GM12878 (cell line): Measurements from ENCODE around the gene ACSS1. TPM values are rescaled to one million over a fixed set of nuclear protein-coding genes. Genes with fewer than 3 reads are reported as not detected.

Experiments
- ATAC-seq: fragments of 200-7000 bp; cut with Tn5 transposase; 3 replicates; pipeline ENCODE4 v1.9.1; 2020; ENCODE audit warnings: mild to moderate bottlenecking, moderate library complexity
- BruUV-seq: library from RNA; stranded (reverse); fragments of 400-500 nt; replicated peaks from 2 replicates; lab custom pipeline; 2021; lab: Mats Ljungman, UMichigan
- CTCF ChIA-PET: fragments of 300-600 bp; sonication (Branson Sonifier 250); formaldehyde crosslinking; extraction: SDS; loops from one replicate; lab custom pipeline; 2021; ENCODE audit warnings: inconsistent platforms; lab: Yijun Ruan, JAX
- POLR2A ChIA-PET: fragments of 350-600 bp; formaldehyde crosslinking; extraction: SDS; loops from one replicate; lab custom pipeline; 2021; ENCODE audit warnings: inconsistent platforms; lab: Charles Lee
- RAD21 ChIA-PET: fragments of 300-600 bp; sonication (Branson Sonifier 250); formaldehyde crosslinking; loops from one replicate; lab custom pipeline; 2023; ENCODE audit warnings: antibody characterized with exemption; ENCODE audit not compliant: unreplicated experiment; lab: Charles Lee
- SMC1A ChIA-PET: fragments of 300-600 bp; sonication (Branson Sonifier 250); formaldehyde crosslinking; loops from one replicate; lab custom pipeline; 2023; ENCODE audit not compliant: unreplicated experiment, uncharacterized antibody; lab: Charles Lee
- DNase-seq: peaks from one replicate; pipeline ENCODE4 v3.0.0-alpha.2; 2011; ENCODE audit warnings: low read depth, low spot score
- FAIRE-seq: peaks from 3 replicates; lab custom pipeline; 2011; peaks lifted over from hg19 to GRCh38; lab: Jason Lieb, UNC
- H2AFZ ChIP-seq: 2 replicates; pipeline ENCODE4 v1.6.0; 2011; ENCODE audit warnings: low read depth, low read length, control low read depth; ENCODE audit not compliant: control insufficient read depth
- H3K27ac ChIP-seq: 2 replicates; pipeline ENCODE4 v1.5.1; 2011; ENCODE audit warnings: control low read depth; ENCODE audit not compliant: control insufficient read depth, insufficient read depth
- H3K27me3 ChIP-seq, 2 experiments: replicated peaks in 1 of 2; 2 replicates each; pipeline versions ENCODE4 v1.6.0 to v1.6.1; 2011; ENCODE audit warnings: low read length in 1 of 2; ENCODE audit not compliant: control insufficient read depth in 2 of 2, insufficient read depth in 2 of 2
- H3K36me3 ChIP-seq, 2 experiments: 2 replicates each; pipeline ENCODE4 v1.5.1; 2011; ENCODE audit warnings: low read length in 1 of 2; ENCODE audit not compliant: control insufficient read depth in 2 of 2, insufficient read depth in 2 of 2
- H3K4me1 ChIP-seq: 2 replicates; pipeline ENCODE4 v1.6.1; 2011; ENCODE audit warnings: mild to moderate bottlenecking, low read length, moderate library complexity, mixed read lengths; ENCODE audit not compliant: control insufficient read depth, insufficient read depth
- H3K4me2 ChIP-seq: 2 replicates; pipeline ENCODE4 v1.6.0; 2011; ENCODE audit warnings: control low read depth; ENCODE audit not compliant: control insufficient read depth, insufficient read depth
- H3K4me3 ChIP-seq: fragments of 200-600 bp; sonication (generic); 2 replicates; pipeline ENCODE4 v1.5.1; 2016
- H3K79me2 ChIP-seq: 2 replicates; pipeline ENCODE4 v1.6.0; 2011; ENCODE audit warnings: low read length; ENCODE audit not compliant: control insufficient read depth, insufficient read depth
- H3K9ac ChIP-seq: 2 replicates; pipeline ENCODE4 v1.8.0; 2011; ENCODE audit warnings: low read length, control low read depth, mixed read lengths; ENCODE audit not compliant: control insufficient read depth, insufficient read depth
- H3K9me3 ChIP-seq: replicated peaks from 3 replicates; pipeline ENCODE4 v1.5.1; 2011; ENCODE audit warnings: mild to moderate bottlenecking, low read length; ENCODE audit not compliant: control insufficient read depth, insufficient read depth
- H4K20me1 ChIP-seq: 2 replicates; pipeline ENCODE4 v1.6.0; 2011; ENCODE audit not compliant: control insufficient read depth, insufficient read depth
- BMI1 ChIP-seq: fragments of 450-650 bp; IDR thresholded peaks from 2 replicates; pipeline ENCODE4 v1.6.1; 2016; ENCODE audit warnings: mild to moderate bottlenecking, moderate library complexity, borderline replicate concordance
- BRCA1 ChIP-seq: IDR thresholded peaks from 2 replicates; pipeline ENCODE4 v1.6.1; 2011; ENCODE audit warnings: low read depth, low read length, improper control_type of control experiment
- CHD2 ChIP-seq: IDR thresholded peaks from 2 replicates; pipeline ENCODE4 v1.6.1; 2011; ENCODE audit warnings: low read depth, low read length, improper control_type of control experiment, borderline replicate concordance
- CHD4 ChIP-seq: fragments of 200-600 bp; sonication (generic); IDR thresholded peaks from 2 replicates; pipeline ENCODE4 v1.6.1; 2016; ENCODE audit warnings: mild to moderate bottlenecking
- CTCF ChIP-seq, 3 experiments: IDR thresholded peaks in 2 of 3; conservative IDR thresholded peaks in 1 of 3; 2 replicates each; pipeline ENCODE4 v1.5.1; 2011; ENCODE audit warnings: low read depth in 3 of 3, low read length in 3 of 3, mild to moderate bottlenecking in 3 of 3, control low read depth in 2 of 3, moderate library complexity in 2 of 3, inconsistent platforms in 1 of 3, mixed read lengths in 1 of 3; ENCODE audit not compliant: control insufficient read depth in 2 of 3, insufficient read depth in 1 of 3; ENCODE audit errors: extremely low read depth in 1 of 3
- ESRRA ChIP-seq: IDR thresholded peaks from 2 replicates; pipeline ENCODE4 v1.6.1; 2012; ENCODE audit warnings: mild to moderate bottlenecking, low read length, improper control_type of control experiment
- FOXK2 ChIP-seq: fragments of 450-650 bp; IDR thresholded peaks from 2 replicates; pipeline ENCODE4 v1.6.1; 2017; ENCODE audit warnings: mild to moderate bottlenecking, moderate library complexity
- HDAC6 ChIP-seq: fragments of 200-600 bp; sonication (generic); IDR thresholded peaks from one replicate; pipeline ENCODE4 v1.8.0; 2017; ENCODE audit warnings: antibody characterized with exemption; ENCODE audit not compliant: unreplicated experiment
- HSF1 ChIP-seq: fragments of 150-350 bp; IDR thresholded peaks from 2 replicates; pipeline ENCODE4 v1.6.1; 2014; ENCODE audit warnings: mild to moderate bottlenecking, low read depth, low read length
- NFIC ChIP-seq: IDR thresholded peaks from 2 replicates; pipeline ENCODE4 v1.6.1; 2012; ENCODE audit warnings: low read depth, mild to moderate bottlenecking, inconsistent platforms, low read length, moderate library complexity
- PAX8 ChIP-seq: fragments of 450-650 bp; IDR thresholded peaks from 2 replicates; pipeline ENCODE4 v1.6.1; 2017; ENCODE audit warnings: mild to moderate bottlenecking, moderate library complexity
- PBX3 ChIP-seq: IDR thresholded peaks from 2 replicates; pipeline ENCODE4 v1.6.1; 2011; ENCODE audit warnings: mild to moderate bottlenecking, low read depth, low read length, moderate library complexity; ENCODE audit not compliant: insufficient replicate concordance
- SKIL ChIP-seq: fragments of 450-650 bp; IDR thresholded peaks from 2 replicates; pipeline ENCODE4 v1.6.1; 2017; ENCODE audit warnings: mild to moderate bottlenecking, low read depth, inconsistent platforms; ENCODE audit not compliant: poor library complexity, severe bottlenecking
- SP1 ChIP-seq: IDR thresholded peaks from one replicate; pipeline ENCODE4 v1.6.1; 2011; ENCODE audit warnings: low read depth, low read length
- TAF1 ChIP-seq: IDR thresholded peaks from 2 replicates; pipeline ENCODE4 v1.6.1; 2011; ENCODE audit warnings: mild to moderate bottlenecking, low read depth, low read length, borderline replicate concordance
- WRNIP1 ChIP-seq: IDR thresholded peaks from 2 replicates; pipeline ENCODE4 v1.6.1; 2011; ENCODE audit warnings: low read depth, low read length, improper control_type of control experiment, borderline replicate concordance
- YY1 ChIP-seq: IDR thresholded peaks from 2 replicates; pipeline ENCODE4 v1.6.1; 2011; ENCODE audit warnings: low read depth, mild to moderate bottlenecking, low read length
- ZBED1 ChIP-seq: IDR thresholded peaks from 2 replicates; pipeline ENCODE4 v1.6.1; 2016; ENCODE audit warnings: borderline replicate concordance
- ZNF622 ChIP-seq: fragments of 450-650 bp; IDR thresholded peaks from 2 replicates; pipeline ENCODE4 v1.6.1; 2017; ENCODE audit warnings: mild to moderate bottlenecking, inconsistent platforms
- WGBS: methylation state at CpG from one replicate; pipeline ENCODE4 v1.1.6; 2016; ENCODE audit warnings: low lambda C conversion rate; ENCODE audit not compliant: insufficient replicate concordance, insufficient coverage; ENCODE audit errors: missing lambda C conversion rate; 5-methylcytosine and 5-hydroxymethylcytosine counted together
- in situ Hi-C: fragments of 300-500 bp; cut with MboI; formaldehyde crosslinking; loops from 9 replicates; pipeline ENCODE4 v1.14.3; 2018; ENCODE audit warnings: mixed read lengths
- intact Hi-C: fragments of 100-400 bp; cut with micrococcal nuclease; formaldehyde crosslinking; loops from one replicate; pipeline ENCODE4 v1.14.2; 2022; ENCODE audit not compliant: unreplicated experiment
- polyA plus RNA-seq, 11 experiments: library from polyadenylated mRNA; depleted of rRNA in 4 of 11; unstranded in 6 of 11; stranded (reverse) in 5 of 11; fragments of >200 nt; fragmentation: Nextera tagmentation in 4 of 11; fragmentation: Illumina TruSeq in 1 of 11; extraction: Ambion mirVana in 4 of 11; extraction: Trizol in 1 of 11; gene quantifications; 1 replicate in 1 of 11; 2 replicates in 10 of 11; pipeline versions ENCODE4 v1.2.1 to v1.2.3, GENCODE V29; 2011 to 2016; ENCODE audit warnings: inconsistent platforms in 2 of 11, missing spikeins in 2 of 11, low read depth in 1 of 11
- total RNA-seq, 4 experiments: library from RNA; depleted of rRNA in 3 of 4; stranded (reverse); fragments of >200 nt in 3 of 4; fragmentation: Illumina TruSeq in 1 of 4; extraction: Trizol in 1 of 4; gene quantifications; 2 replicates each; pipeline versions ENCODE4 v1.2.1 to v1.2.3, GENCODE V29; 2013 to 2021

ACSS1 gene
- total and polyA plus RNA-seq, 10 of the 15 experiments (the other 5 are each of a cell fraction or from before 2014, with no cell fraction given): 1.3 to 44.9 (median 31.1) TPM

GRCh38 chr20:25020901-25021301 is 37.0 kb downstream of the ACSS1 start:
- intact Hi-C loops (no loop called here), in situ Hi-C loops (loop anchor here (5.0 kb wide), 1 partner anchor 49 kb away; no protein-coding TSS in a partner anchor)
- POLR2A ChIA-PET: no interaction called here

More at GRCh38 chr20:25020901-25021301, 37.0 kb downstream of the ACSS1 start:
- Histone ChIP-seq H3K36me3 (peaks cover 4 to 8% of the 10 kb centered on the region in 2 experiments; a peak in 3 of 4 replicates), H3K4me2 (no peak overlapping the region), H3K79me2 (no peaks in the 10 kb centered on the region), H3K9me3 (no peaks in the 10 kb centered on the region), H3K27ac (no peak overlapping the region), H3K9ac (no peak overlapping the region), H3K4me1 (no peaks in the 10 kb centered on the region), H2AFZ (no peak overlapping the region), H4K20me1 (no peaks in the 10 kb centered on the region), H3K4me3 (no peak overlapping the region), H3K27me3 (no peaks in the 10 kb centered on the region)
- SMC1A ChIA-PET: interaction anchor here (1.0 kb wide), 1 partner anchor 44 kb away, joined by 3 read pairs; no protein-coding TSS in a partner anchor
- 96% methylated on average over 6 of the region's 6 CpGs for WGBS
- TF ChIP-seq HSF1 (no peak), FOXK2 (no peak), CHD4 (no peak), ESRRA (no peak), YY1 (no peak), NFIC (no peak), HDAC6 (no peak), PAX8 (no peak), ZBED1 (no peak), SKIL (no peak), BMI1 (no peak), BRCA1 (no peak), SP1 (no peak), PBX3 (no peak), ZNF622 (no peak), CHD2 (no peak), TAF1 (no peak), CTCF (IDR thresholded peaks at IDR 0.05 in 2 of 3, conservative IDR thresholded peaks at IDR 0.05 in 1 of 3; ENCODE audit: control insufficient read depth in 2 of 3, extremely low read depth in 1 of 3, insufficient read depth in 1 of 3, low read depth in 3 of 3, low read length in 3 of 3) (no peak), WRNIP1 (no peak)
- ATAC-seq (no peak), FAIRE-seq (no peak), DNase-seq (no peak)
- BruUV-seq: no TSS peak
- RAD21 ChIA-PET: no interaction called here
- CTCF ChIA-PET: interaction anchor here (1.9 kb wide), 1 partner anchor 43 kb away, joined by 9 read pairs; no protein-coding TSS in a partner anchor
